Forelimb muscle (tissue), 1 donor: Measurements from ENCODE around the gene MYO1E. TPM values are rescaled to one million over a fixed set of nuclear protein-coding genes. Genes with fewer than 3 reads are reported as not detected.
"Not testable (repeated sequence)": the region's sequence is repeated elsewhere in the genome, so short reads cannot be mapped to it uniquely, and the experiment has no call there.

Source experiments
- DNase-seq: peaks from one replicate; pipeline ENCODE4 v3.0.0-alpha.2; 2013; ENCODE audit warnings: low read depth
- polyA plus RNA-seq: library from polyadenylated mRNA; unstranded; fragments of 120-200 nt; gene quantifications from one replicate; pipeline ENCODE4 v1.2.1, GENCODE V29; 2013; ENCODE audit not compliant: insufficient read length

MYO1E gene
- polyA plus RNA-seq, 1 donor = 32.9 TPM

DNA sequence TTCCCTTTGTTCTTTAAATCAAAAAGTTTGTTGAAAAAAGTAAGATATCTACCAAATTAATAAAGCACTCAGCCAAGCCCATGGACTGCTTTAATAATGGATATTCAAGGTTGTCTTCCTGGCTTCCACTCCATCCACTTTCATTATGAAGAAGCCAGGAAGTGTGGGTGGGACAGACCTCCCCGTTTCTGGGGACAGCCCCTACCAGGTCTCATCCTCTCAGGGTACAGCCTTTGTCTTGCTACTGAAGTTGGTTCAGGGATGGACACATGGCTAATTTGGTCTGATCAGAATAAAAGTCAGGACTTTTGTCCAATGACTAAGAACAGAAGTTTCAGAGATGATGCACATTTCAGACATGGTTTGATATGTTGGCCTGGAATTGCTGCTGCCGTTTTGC lies 235.1 kb downstream of the MYO1E start:
- no peak for DNase-seq

DNA sequence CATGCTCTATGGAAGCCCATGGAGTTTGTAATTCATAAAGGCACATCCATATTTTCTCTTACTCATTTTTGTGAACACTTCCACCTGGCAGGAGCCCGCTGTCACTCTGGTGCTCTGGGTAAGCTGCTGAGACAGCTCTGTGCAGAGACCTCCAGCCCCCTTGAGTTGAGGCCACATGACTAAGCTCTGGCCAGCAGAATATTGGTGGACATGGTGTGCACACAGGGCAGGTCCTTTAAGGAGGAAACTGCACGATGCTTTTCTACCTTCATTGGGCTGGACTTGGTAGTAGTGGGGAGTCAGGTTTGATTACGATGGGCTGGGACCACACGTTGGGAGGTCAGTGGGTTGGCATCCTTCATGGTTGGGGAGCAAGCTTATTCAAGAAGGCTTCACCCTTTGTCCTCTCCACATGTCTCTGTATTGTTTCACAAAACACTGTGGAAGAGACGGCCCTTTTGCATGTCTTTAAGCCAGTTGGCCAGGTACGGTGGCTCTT lies 238.7 kb downstream of the MYO1E start:
- no peak for DNase-seq

DNA sequence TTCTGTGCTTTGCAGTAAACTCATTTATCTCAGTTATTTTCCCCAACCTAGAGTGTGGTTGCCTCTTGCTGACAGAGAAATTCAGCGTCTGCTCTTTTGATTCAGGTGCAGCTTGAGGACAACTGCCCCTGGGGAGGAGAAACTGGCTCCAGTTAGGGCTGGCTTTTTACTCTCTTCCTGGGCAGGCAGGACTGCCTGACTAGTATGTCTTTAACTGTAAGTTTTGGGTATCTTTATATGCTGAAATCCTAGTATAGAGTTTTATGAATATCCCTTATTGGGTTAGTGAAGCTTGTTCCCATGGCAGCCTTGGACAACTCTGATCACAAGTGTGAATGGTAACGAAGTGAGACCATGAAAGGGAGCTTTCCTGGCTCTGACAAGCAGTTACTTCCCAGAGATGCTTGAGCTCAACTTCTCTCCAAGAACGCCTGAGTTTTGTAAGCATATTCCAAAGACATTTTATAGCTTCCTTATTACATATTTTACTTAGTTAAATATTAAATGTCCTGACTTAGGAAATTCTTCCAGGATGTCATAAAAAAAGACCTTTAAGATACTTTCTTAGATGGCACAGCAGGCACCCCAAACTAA lies 240.6 kb downstream of the MYO1E start:
- DNase-seq = no peak

DNA sequence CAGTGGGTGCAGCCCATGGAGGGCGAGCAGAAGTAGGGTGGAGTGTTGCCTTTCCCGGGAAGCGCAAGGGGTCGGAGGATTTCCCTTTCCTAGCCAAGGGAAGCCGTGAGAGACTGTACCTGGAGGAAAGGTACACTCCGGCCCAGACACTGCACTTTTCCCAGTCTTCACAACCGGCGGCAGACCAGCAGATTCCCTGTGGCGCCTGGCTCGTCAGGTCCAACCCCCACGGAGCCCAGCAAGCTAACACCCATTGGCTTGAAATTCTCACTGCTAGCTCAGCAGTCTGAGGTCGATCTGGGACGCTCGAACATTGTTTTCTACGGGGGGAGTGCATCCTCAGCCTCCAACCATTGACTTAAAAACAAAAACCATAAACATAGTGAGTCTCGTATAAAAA lies 241.2 kb downstream of the MYO1E start:
- DNase-seq = no peak

DNA sequence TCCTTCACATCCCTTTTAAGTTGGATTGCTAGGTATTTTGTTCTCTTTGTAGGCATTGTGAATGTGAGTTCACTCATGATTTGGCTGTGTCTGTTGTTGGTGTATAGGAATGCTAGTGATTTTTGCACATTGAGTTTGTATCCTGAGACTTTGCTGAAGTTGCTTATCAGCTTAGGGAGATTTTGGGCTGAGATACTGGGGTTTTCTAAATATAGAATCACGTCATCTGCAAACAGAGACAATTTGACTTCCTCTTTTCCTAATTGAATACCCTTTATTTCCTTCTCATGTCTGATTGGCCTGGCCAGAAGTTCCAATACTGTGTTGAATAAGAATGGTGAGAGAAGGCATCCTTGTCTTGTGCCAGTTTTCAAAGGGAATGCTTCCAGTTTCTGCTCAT lies 245.4 kb downstream of the MYO1E start:
- DNase-seq = not testable (repeated sequence)

DNA sequence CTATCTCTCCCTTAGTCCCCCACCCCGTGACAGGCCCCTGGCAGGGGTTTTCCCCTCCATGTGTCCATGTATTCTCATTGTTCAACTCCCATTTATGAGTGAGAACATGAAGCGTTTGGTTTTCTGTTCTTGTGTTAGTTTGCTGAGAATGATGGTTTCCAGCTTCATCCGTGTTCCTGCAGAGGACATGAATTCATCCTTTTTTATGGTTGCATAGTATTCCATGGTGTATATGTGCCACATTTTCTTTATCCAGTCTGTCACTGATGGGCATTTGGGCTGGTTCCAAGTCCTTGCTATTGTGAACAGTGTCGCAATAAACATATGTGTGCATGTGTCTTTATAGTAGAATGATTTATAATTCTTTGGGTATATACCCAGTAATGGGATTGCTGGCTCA lies 247.0 kb downstream of the MYO1E start:
- DNase-seq = not testable (repeated sequence)

DNA sequence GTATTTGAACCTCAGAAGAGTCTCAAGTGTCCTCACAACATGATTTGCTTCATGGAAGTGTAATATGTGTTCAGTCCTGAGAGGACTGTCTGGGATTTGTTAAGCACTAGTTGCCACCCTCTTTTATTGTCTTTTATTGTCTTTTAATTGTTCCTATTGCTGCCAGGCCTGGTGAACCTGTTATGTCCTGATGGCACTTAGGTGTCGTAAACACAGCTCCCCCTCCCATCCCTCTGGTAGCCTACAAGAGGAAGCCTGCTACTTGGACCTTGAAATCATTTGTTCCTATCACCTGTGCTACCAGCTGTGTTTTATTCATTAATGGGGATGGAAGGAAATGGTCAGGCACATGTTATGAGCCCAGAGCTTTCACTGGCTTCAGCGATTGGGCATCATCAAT lies 248.4 kb downstream of the MYO1E start:
- no peak for DNase-seq

DNA sequence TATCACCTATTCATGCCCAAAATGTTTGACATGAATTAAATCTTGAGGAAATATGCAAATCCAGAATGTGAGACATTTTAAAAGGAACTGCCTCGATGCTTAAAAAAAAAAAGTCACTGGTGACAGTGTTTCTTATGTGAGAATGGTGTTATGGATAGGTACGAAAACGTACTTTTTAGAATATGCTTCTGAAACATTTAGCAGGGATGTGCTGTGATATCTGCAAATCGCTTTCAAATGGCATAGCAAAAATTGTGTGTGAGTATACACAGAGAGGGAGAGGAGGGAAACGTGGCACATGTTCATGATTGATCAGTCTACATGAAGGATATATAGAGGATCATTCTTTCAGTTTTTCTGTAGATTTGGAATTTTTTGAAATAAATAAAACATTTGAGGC lies 251.7 kb downstream of the MYO1E start:
- DNase-seq = no peak

DNA sequence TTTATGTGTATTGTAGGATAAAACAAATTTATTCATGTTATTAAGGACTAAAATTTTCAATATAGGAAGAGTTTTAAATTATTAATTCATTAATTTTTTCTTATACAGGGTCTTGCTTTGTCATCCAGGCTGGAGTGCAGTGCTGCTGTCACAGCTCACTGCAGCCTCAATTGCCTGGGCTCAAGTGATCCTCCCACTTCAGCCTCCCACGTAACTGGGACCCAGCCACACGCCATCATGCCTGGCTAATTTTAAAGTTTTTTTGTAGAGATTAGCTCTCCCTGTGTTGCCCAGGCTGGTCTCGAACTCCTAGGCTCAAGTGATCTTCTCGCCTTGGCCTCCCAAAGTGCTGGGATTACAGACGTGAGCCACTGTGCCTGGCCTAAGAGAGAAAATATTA lies 253.0 kb downstream of the MYO1E start:
- DNase-seq = no peak

DNA sequence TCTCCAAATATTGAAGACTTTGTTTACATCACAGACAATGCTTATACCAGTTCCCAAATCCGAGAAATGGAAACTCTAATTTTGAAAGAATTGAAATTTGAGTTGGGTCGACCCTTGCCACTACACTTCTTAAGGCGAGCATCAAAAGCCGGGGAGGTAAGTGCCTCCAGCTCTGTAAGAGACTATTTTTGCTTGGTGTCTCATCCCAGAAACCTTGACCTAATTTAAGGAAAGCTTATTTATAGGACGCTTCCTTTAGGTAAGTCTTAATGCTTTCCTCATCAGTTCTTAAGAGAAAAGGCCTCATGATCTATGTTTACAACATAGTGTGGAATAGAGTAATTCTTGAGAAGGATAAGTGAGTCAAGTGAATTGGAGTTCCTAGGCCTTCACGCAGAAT lies 255.9 kb downstream of the MYO1E start:
- DNase-seq = no peak

DNA sequence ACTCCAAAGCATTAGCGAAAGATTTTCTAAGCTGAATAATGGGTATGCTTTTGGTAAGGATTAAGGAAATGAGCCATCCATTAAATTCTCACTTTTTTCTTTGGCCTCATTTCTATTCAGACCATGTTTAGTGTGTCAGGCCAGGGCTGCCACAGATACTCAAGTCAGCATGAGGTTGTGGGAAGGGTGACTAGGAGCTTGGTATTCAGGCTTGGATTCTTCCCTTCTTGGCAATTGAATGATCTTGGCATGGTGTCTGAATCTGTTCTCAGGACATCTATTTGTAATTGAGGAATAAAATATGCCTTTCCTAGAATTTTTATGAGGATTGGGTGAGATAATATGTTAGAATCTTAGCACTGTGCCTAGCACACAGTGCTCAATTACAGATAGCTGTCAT lies 256.5 kb downstream of the MYO1E start:
- no peak for DNase-seq

DNA sequence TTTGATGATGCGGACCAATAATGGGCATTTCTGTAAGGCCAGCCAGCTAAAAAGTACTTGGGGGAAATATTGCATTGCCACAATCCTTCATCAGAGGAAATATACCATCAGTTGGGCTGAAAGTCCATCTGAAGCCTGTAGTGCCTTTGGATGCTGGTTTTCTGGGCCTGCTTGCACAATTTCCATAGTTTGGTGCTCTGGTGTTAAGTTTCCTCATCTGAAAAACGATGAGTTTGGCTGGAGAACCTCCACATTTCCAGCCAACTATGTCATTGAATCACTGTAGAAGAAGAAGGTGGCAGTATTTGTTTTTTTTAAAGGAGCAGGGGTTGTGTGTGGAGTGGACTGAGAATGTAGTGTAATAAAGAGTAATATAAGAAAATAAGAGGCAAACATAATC lies 257.6 kb downstream of the MYO1E start:
- no peak for DNase-seq

DNA sequence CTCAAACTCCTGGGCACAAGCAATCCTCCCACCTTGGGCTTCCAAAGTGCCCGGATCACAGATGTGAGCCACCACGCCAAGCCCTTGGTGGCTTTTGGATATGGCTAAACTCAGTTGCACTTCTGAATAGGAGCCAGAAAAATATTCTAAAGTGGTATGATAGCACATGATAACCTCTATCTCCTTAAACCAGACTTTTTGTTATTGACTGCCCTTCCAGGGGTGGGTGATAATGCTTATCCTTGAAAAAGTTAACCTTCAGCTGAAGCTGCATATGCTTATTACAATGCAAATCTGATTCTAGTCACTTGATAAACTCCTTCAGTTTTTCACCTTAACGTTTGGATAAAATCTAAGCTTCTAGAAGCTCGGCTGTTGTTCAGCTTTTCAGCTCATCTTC lies 261.4 kb downstream of the MYO1E start:
- no peak for DNase-seq

DNA sequence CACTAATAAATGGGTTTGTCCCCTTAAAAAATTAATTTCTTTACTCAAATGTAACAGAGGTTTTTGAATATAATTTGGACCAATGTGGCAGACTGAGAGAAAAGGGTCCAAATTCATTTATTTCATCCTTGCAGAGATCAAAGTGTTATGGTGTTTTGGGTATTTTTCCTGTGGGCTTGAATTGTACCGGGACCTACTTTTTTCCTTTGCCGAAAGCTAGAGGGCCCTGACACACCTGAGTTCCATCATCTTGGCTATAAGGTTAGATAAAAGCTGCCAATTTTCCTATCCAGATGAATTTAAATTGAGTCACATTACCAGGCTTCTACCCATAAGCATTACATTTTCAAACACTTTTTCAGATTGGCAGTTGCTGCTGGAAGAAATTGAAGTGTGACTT lies 266.8 kb downstream of the MYO1E start:
- no peak for DNase-seq

DNA sequence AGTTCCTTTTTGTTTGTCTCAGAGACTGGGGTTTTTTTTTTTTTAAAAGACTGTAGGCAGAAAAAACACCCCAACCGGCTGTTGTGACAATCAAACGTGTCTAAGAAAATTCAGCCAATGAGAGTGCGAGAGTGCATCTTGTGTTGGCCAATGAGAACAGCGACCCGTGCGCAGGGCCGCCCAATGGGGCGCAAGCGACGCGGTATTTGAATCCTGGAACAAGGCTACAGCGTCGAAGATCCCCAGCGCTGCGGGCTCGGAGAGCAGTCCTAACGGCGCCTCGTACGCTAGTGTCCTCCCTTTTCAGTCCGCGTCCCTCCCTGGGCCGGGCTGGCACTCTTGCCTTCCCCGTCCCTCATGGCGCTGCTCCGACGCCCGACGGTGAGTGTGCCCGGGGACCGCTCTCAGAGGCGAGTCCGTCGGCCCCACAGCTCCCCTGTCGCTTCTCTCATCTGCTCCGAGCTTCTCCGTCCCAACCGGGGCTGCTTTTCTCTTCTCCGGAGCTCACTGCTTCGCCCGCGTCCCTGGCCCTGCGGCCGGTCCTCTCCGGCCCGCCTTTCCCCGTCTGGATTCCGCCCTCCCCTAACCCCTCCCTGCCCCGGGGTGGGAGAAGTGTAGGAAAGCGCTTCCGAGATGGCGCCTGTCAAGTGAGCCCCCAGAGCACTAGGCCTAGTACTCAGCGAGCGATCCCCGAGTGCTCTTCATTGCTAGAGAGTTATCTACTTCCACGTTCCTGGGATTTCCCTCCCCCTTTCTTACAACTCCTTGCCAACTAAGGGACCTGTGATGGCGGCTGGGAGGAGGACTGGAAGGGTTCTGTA lies 267.5 kb downstream of the MYO1E start, which contains the start of gene CCNB2:
Gene CCNB2, plus strand, starts transcription at position 235 of the 821 bp plus-strand sequence. Its CDS starts 123 bp downstream, at position 358.
- peak; percentile 92 for DNase-seq

DNA sequence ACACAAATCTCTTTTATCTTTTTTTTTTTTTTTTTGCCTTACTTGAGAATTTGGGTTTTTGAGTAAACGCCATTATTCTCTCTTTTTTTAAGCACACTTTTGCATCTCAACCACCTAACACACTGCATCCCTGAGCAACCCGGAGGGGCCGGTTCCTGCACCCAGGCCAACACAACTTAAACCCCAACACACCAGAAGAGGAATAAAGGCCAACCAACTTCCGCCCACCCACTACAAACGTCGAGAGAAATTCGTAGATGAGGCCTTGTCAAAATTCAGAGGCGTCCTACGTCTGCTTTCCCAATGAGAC lies 268.1 kb downstream of the MYO1E start:
- no peak for DNase-seq

DNA sequence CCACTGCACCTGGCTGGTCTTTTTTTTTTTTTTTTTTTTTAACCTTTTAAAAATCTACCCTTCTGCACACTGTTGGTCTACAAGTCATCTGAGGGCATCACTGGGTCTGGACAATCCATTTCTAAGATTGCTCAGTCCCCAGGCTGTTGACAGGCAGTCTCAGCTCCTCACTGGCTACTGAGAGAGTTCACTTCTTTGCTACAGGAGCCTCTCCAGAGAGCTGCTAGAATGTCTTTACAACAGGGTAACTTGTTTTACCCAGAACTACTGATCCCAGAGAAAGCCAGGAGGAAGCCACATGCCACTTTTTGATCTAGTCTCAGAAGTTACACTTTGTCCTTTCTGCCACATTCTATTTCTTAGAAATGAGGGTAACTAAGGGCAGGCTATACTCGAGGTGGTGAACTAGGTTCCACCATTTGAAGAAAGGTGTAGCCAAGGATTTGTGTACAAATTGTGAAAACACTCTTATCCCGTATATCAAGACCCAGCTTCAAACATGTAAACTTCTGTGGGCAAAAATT lies 273.4 kb downstream of the MYO1E start:
- no peak for DNase-seq

DNA sequence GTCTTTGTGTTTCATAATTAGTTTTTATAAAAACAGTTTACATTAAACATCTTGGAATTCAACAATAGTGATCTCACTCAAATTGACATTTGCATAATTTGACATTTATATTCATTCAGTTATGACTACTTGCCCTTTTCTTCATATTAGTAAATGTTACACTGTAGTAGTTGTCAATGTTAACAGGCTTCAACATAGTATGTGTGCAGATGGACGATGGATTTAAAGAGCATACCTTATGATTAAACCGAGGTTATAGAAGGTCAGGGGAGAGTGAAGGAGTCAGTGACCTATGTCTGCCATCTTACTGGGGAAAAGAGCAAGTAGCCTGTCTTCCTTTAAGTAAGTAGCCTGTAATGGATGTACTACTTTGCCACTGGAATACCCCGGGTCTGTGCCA lies 276.2 kb downstream of the MYO1E start:
- DNase-seq = no peak

DNA sequence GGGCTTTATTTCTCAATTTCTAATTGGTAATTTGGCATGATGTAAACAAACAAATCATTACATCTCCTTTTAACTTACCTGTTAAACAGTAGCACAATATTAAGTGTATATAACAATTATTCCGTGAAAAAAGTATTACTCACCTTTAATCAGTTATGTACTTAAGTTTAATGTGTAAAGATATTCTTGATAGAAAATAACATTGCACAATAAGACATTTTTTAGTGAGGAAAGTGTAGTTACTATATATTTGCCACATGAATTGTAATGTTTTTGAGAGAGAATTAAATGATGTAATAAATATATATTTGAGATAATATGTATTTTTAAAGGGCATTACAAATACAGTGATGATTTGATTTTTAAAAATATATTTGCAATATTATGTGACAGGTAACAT lies 278.6 kb downstream of the MYO1E start:
- no peak for DNase-seq

DNA sequence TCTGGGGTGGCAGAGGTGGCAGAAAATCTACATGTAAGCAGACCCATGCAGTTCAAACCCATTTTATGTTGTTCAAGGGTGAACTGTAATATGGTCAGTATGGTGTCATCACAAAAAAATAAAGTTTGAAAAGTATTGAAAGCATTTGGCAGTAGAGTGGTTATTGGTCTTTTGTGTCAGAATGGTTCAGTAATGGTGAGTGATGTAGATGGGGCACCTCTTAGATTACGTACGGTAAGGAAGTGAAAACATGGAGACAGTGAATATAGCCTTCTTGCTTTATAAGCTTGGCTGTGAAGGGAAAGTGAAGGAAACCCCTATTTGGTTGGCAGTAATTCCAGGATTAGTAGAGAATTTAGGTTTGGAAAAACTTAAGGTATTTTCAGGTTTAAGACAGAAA lies 284.9 kb downstream of the MYO1E start:
- no peak for DNase-seq
